HG03521 (cell line): ENCODE measurements around the gene NRP1.
"Not testable (repeated sequence)": the region's sequence is repeated elsewhere in the genome, so short reads cannot be mapped to it uniquely, and the experiment has no call there.

Source experiments
- ATAC-seq: cut with Tn5 transposase; IDR thresholded peaks from one replicate; pipeline ENCODE4 v1.9.1; 2021; ENCODE audit warnings: mild to moderate bottlenecking, moderate library complexity; ENCODE audit not compliant: unreplicated experiment

NRP1 gene

GRCh38 chr10:33240931-33241330 lies 93.5 kb downstream of the NRP1 start:
- no peak for ATAC-seq

GRCh38 chr10:33240258-33240657 lies 94.2 kb downstream of the NRP1 start:
- no peak for ATAC-seq

DNA sequence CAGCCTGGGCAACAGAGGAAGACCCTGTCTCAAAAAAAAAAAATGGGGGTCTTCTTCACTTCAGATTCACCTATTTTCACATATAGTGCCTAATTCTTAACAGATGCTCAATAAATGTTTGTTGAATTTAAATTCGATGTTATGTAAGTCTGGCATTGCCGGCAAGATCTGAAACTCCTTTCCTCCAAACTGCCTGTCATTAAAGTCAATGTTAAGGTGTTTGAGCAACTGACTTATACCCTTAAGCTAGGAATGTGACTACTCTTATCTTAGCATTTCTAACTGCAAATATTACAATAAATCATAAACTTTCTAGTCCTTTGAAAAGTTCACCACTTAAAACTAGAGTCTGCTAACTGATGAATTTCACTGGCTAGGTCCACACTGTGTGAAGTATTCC lies 95.2 kb downstream of the NRP1 start:
- ATAC-seq: no peak

DNA sequence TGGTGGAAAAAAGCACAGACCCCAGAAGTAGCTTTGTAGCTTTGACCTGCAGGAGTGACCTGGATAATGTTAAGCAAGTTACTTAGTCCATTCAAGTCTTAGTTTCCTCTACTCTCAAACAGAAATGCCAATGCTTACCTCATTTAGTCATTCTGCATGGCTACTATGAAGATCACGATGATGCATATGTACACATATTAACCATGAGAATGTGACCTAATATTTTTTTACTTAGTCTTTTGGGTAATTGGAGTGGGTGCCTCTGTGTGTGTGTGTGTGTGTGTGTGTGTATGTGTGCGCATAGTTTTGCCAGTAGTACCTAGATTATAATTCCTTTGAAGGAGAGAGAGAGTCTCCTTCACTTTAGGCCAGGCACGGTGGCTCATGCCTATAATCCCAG lies 95.8 kb downstream of the NRP1 start:
- no peak for ATAC-seq

DNA sequence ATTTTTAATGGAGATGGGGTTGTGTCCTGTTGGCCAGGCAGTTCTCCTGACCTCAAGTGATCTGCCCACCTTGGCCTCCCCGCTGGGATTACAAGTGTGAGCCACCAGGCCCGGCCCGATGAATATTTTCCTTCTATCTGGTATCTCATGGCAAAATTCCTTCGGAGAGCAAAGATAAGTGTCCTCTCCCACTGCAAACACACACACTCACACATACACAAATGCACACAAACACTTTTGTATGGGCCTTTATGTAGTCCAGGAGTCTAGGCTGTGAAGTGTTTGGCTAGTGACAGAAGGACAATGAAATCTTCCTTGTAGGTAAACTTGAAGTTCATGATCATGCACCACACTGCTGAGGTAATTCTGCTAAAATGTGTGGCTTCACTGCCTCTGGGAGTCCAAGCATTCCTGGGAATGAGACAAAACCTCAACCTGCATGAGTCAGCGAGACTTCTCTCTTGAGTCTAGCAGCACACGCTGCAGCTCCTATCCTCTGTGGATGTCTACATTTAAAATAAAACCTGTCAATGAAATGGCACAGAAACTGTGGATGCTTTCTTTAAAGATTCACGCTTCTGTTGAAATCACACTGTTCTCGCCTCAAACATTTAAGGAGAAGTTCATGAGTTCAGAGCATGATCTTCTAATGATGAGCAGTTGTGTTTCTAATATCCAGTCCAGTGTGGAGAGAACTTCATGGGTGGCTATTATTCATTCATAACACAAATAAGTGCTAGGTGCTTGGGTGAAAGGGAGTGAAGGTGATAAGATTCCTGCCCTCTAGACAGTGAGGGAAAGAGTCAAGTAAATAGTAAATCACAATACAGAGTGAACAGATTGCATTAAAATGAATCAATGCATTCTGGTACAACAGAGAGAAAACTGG lies 96.5 kb downstream of the NRP1 start:
- no peak for ATAC-seq

- ATAC-seq: no peak
Measured at GRCh38 chr10:33236916-33237315, 97.6 kb downstream of the NRP1 start.

DNA sequence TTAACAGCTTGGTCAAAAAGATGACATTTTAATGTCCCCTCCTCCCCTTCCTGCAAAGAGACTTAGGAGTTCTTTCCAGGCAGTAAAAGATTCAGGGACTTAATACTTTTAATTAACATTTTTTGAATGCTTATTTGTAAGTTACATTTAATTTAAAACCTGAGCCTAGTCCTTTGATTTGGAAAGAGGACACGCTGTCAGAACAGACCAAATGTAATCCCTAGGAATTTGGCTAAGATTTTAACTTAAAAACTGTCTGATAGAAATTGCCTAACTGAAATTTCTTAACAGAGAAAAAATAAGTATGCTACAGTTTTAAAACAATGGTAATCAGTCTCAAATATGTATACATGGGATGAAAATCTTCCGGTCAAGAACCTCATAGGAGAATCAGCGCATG lies 98.5 kb downstream of the NRP1 start:
- ATAC-seq: no peak

GRCh38 chr10:33235251-33235884 lies 99.1 kb downstream of the NRP1 start:
- no peak for ATAC-seq

DNA sequence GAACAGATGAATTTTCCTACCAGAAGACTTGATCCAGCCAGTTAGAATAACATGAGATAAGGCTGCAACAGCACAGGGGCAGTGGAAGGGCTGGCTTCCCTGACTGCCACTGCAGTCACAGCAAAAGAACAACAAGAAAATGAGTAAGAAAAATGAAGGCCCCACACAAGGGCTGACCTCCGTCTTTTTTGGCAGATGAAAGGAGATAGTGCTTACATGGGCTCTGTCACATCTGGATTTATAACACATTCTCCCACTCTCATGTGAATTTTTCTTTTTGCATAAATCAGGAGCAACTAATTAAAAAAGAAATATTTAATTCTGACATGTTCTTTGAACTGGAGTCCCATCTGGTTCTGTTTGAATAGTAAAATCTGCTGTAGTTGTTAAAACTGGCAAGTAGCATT lies 99.6 kb downstream of the NRP1 start:
- no peak for ATAC-seq

- no peak for ATAC-seq
Measured at GRCh38 chr10:33233635-33234034, 100.8 kb downstream of the NRP1 start.

GRCh38 chr10:33233221-33233620 lies 101.2 kb downstream of the NRP1 start:
- ATAC-seq: no peak

- no peak for ATAC-seq
Measured at GRCh38 chr10:33231621-33232350, 102.7 kb downstream of the NRP1 start.

- ATAC-seq: no peak
Measured at GRCh38 chr10:33229949-33230267, 104.6 kb downstream of the NRP1 start.

- no peak for ATAC-seq
Measured at GRCh38 chr10:33229252-33229948, 105.1 kb downstream of the NRP1 start.

DNA sequence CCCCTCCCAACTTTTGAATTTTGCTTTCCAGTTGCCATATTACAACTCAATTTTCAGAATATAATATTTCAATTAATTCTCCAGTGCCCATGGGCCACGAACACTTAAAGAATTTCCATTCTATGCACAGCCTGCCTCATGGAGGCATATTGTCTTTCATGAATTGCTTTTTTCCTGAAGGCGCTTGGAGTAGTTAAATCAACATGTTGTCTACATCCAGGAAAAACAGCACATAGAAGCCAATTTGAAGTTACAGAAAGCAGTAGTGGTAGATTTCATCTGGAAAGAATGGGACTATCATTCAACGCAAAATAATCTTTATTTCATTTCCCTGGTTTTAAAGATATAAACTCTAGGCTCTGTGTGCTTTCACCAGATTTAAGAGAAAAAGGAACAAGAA lies 106.0 kb downstream of the NRP1 start:
- ATAC-seq: no peak

DNA sequence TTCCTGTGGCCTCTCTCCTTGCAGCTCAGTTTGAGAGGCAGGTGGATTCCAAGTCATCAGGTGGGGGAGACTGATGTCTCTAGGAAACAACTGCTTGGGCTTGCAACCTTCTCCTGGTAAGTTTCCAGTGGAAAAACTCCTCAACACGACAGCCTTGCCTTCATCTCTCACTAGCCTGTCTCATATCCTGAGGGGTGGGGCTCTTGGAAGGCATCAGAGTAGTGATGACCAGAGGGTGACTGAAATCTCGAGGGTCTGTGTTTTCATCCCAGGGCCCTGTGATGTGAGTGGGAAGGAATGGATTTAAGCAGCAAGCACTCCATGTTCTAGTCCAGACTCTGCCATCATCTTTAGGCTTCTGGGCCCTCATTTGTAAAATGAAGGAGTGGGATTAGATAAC lies 107.0 kb downstream of the NRP1 start:
- ATAC-seq: no peak

DNA sequence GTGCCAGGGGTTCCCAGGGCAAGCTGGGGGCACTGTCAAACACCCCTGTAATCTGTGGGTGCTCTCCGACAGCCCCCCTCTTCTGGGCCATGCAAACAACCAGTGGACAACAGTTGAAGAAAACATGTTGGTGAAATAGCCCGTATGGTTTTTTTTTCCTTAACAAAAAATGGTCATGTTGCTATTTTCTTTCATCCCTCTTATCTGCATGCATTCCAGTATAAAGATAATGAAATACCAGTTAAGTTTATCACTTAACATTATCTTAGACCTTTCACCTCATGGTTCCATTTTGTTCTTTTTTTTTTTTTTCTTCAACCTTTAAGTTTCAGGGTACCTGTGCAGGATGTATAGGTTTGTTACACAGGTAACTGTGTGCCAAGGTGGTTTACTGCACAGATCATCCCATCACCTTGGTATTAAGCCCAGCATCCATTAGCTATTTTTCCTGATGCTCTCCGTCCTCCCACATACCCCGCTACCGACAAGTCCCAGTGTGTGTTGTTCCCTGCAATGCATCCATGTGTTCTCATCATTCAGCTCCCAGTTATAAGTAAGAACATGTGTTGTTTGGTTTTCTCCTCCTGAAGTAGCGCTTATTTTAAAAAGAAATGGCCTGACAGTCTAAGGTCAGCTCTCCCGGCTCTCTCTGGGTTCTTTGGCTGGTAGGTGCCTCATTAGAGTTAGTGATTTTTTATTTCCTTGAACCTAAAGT lies 110.1 kb downstream of the NRP1 start:
- no peak for ATAC-seq

DNA sequence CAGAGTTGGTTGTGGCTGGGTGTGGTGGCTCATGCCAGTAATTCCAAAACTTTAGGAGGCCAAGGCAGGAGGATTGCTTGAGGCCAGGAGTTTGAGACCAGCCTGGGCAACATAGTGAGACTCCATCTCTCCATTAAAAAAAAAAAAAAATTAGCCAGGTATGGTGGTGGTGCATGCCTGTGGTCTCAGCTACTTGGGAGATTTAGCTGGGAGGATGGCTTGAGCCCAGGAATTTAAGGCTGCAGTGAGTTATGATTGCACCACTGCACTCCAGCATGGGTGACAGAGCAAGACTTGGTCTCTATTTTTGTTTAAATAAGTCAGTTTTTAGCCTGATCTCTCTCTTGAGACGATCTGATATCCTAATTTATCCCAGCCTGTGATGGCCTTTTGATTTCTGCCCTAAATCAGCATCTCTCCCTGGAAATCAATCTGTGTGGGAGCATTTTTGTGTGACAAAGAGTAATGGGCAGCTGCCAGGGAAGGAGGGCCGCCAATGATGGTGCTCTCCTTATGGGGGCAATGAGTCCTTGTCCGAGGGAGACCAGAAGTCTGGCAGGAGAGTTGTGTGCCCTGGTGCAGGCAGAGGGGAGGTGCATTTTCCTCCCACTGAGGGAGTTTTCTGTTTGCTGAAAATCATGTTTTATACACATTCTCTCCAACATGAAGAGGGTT lies 111.0 kb downstream of the NRP1 start:
- no peak for ATAC-seq

DNA sequence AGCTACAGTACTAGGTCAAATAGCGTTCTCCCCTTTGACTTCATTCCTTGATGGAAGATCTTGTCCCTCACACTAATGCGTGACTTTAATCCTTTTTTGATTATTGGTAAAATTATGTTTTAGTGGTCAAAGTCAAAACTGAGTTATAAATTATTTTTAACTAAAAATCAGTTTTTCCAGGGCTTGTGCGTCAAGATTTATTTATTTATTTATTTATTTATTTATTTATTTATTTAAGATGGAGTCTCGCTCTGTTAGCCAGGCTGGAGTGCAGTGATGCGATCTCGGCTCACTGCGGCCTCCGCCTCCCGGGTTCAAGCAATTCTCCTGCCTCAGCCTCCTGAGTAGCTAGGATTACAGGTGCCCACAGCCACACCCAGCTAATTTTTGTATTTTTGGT lies 112.2 kb downstream of the NRP1 start:
- ATAC-seq: not testable (repeated sequence)

DNA sequence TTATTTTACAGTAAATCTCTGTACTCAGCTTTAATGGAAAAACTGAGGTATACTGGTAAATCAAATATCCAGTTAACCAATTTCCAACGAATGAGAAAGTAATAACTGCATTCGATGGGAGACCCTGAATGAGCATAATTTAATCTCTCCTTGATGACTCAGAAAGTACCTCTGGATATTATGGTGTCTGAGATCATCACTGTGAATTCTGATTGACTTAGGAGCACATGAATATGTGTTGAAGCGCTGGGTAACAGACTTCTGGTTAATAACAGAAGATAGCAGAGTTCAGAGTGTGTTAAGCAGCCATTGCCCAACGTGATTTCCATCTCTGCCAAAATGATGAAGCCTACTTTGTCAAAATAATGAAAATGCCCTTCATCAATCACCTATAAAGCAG lies 116.6 kb downstream of the NRP1 start:
- no peak for ATAC-seq
